Hepatocyte (in vitro differentiated cells): ENCODE data around the gene TENT5C.

ENCODE experiments used
- EZH2 ChIP-seq: fragments of 200-600 bp; sonication (generic); IDR thresholded peaks from 2 replicates; pipeline ENCODE4 v1.6.1; 2016; ENCODE audit warnings: antibody characterized with exemption, mild to moderate bottlenecking, borderline replicate concordance
- EZH2phosphoT487 ChIP-seq: fragments of 200-600 bp; sonication (generic); IDR thresholded peaks from one replicate; pipeline ENCODE4 v1.6.1; 2018; ENCODE audit warnings: antibody characterized with exemption, mild to moderate bottlenecking, low read depth, moderate library complexity; ENCODE audit not compliant: unreplicated experiment, severe bottlenecking
- TF ChIP-seq, protein P1 (sequence below): fragments of 200-600 bp; sonication (generic); IDR thresholded peaks from 2 replicates; pipeline ENCODE4 v1.5.1; 2016; ENCODE audit warnings: antibody characterized with exemption, mild to moderate bottlenecking; ENCODE audit not compliant: poor library complexity

DNA sequence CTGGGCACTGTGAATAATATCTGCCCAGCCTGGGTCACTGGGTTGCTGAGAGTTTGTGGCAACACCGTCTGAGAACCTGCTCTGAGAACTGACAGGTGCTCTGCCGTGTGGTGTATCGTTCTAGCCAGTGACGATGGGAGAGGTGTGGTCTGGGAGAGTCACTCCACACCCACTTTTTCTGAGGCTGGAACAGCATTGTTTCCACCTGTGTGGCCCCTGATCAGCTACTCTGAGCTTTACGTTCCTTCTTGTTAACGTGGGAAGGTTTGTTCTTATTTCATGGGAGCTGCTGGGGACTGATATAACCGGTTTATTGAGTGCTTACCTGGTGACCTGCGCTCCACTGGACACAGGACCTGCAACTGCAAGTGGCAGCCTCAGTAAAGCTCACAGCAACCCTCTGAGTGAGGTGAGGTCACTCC, 34.8 kb upstream of the TENT5C start:
- TF ChIP-seq, protein P1, sequence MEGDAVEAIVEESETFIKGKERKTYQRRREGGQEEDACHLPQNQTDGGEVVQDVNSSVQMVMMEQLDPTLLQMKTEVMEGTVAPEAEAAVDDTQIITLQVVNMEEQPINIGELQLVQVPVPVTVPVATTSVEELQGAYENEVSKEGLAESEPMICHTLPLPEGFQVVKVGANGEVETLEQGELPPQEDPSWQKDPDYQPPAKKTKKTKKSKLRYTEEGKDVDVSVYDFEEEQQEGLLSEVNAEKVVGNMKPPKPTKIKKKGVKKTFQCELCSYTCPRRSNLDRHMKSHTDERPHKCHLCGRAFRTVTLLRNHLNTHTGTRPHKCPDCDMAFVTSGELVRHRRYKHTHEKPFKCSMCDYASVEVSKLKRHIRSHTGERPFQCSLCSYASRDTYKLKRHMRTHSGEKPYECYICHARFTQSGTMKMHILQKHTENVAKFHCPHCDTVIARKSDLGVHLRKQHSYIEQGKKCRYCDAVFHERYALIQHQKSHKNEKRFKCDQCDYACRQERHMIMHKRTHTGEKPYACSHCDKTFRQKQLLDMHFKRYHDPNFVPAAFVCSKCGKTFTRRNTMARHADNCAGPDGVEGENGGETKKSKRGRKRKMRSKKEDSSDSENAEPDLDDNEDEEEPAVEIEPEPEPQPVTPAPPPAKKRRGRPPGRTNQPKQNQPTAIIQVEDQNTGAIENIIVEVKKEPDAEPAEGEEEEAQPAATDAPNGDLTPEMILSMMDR = no peak
- TF ChIP-seq EZH2 (no peak), EZH2phosphoT487 (no peak)
